ENCODE data around the gene DPY19L1.

DPY19L1 gene

GRCh38 chr7:35037526-35038341 is 449 bp upstream of the DPY19L1 start:
- TF ChIP-seq REST (IDR thresholded peaks at IDR 0.05; ENCODE audit: insufficient read depth in 1 of 2, low read depth in 2 of 2, low read length in 2 of 2) (no peak), FOXP2 (optimal IDR thresholded peaks at IDR 0.05; ENCODE audit: borderline replicate concordance, extremely low read depth, extremely low read length, insufficient read depth) (peak; percentile 47)

- TF ChIP-seq POLR2AphosphoS5 (IDR thresholded peaks at IDR 0.05; ENCODE audit: low read depth, low read length) = no peak
- no peak for TF ChIP-seq REST (IDR thresholded peaks at IDR 0.05; ENCODE audit: insufficient read depth in 1 of 2, low read depth in 2 of 2, low read length in 2 of 2)
- TF ChIP-seq FOXP2 (optimal IDR thresholded peaks at IDR 0.05; ENCODE audit: borderline replicate concordance, extremely low read depth, extremely low read length, insufficient read depth) = no peak
- no peak for TF ChIP-seq TAF1 (IDR thresholded peaks at IDR 0.05; ENCODE audit: borderline replicate concordance, insufficient read depth, low read length)
- no peak for TF ChIP-seq SIN3A (IDR thresholded peaks at IDR 0.05; ENCODE audit: borderline replicate concordance, insufficient read depth, low read length)
These were observed 719 bp downstream of the DPY19L1 start for GRCh38 chr7:35036361-35037171.

GRCh38 chr7:35035511-35035961 is 1.7 kb downstream of the DPY19L1 start:
- TF ChIP-seq REST (IDR thresholded peaks at IDR 0.05; ENCODE audit: insufficient read depth in 1 of 2, low read depth in 2 of 2, low read length in 2 of 2) = no peak

- no peak for TF ChIP-seq FOXP2 (optimal IDR thresholded peaks at IDR 0.05; ENCODE audit: borderline replicate concordance, extremely low read depth, extremely low read length, insufficient read depth)
- no peak for TF ChIP-seq POLR2AphosphoS5 (IDR thresholded peaks at IDR 0.05; ENCODE audit: low read depth, low read length)
- no peak for TF ChIP-seq TAF1 (IDR thresholded peaks at IDR 0.05; ENCODE audit: borderline replicate concordance, insufficient read depth, low read length)
- no peak for TF ChIP-seq REST (IDR thresholded peaks at IDR 0.05; ENCODE audit: insufficient read depth in 1 of 2, low read depth in 2 of 2, low read length in 2 of 2)
- no peak for TF ChIP-seq SIN3A (IDR thresholded peaks at IDR 0.05; ENCODE audit: borderline replicate concordance, insufficient read depth, low read length)
These were observed 5.1 kb downstream of the DPY19L1 start for GRCh38 chr7:35032166-35032565.
